K562 (cell line): Measurements from ENCODE around the gene GATA2. TPM values are rescaled to one million over a fixed set of nuclear protein-coding genes. Genes with fewer than 3 reads are reported as not detected.

ENCODE experiments used
- C11orf30 ChIP-seq: fragments of 450-650 bp; IDR thresholded peaks from 2 replicates; pipeline ENCODE4 v1.6.1; 2016; ENCODE audit warnings: low read depth, mild to moderate bottlenecking
- ZKSCAN1 ChIP-seq: fragments of 150-350 bp; IDR thresholded peaks from 2 replicates; pipeline ENCODE4 v1.6.1; 2016; ENCODE audit warnings: low read depth, low read length
- polyA plus RNA-seq, 8 experiments: library from polyadenylated mRNA; depleted of rRNA in 4 of 8; stranded (reverse) in 5 of 8; unstranded in 3 of 8; fragments of >200 nt; fragmentation: Nextera tagmentation in 2 of 8; fragmentation: Illumina TruSeq in 1 of 8; extraction: Ambion mirVana in 2 of 8; extraction: Trizol in 1 of 8; gene quantifications; 2 replicates each; pipeline versions ENCODE4 v1.2.1 to v1.2.3, GENCODE V29; 2011 to 2014; ENCODE audit warnings: inconsistent platforms in 1 of 8, missing spikeins in 1 of 8
- total RNA-seq, 7 experiments: library from RNA; depleted of rRNA in 6 of 7; stranded (reverse); fragments of >200 nt in 6 of 7; fragmentation: Illumina TruSeq in 2 of 7; extraction: Trizol in 2 of 7; gene quantifications; 2 replicates each; pipeline versions ENCODE4 v1.2.1 to v1.2.3, GENCODE V29; 2011 to 2021; ENCODE audit warnings: low replicate concordance in 1 of 7
- TF ChIP-seq, protein P1 (sequence below): fragments of 450-650 bp; formaldehyde crosslinking; IDR thresholded peaks from 2 replicates; pipeline ENCODE4 v1.4.0; 2020; ENCODE audit warnings: mild to moderate bottlenecking
- TF ChIP-seq, protein P2 (sequence below): fragments of 450-650 bp; IDR thresholded peaks from 2 replicates; pipeline ENCODE4 v1.6.1; 2016; ENCODE audit warnings: mild to moderate bottlenecking, moderate library complexity
- TF ChIP-seq, protein P3 (sequence below): fragments of 450-650 bp; IDR thresholded peaks from 2 replicates; pipeline ENCODE4 v1.6.1; 2017; ENCODE audit warnings: antibody characterized with exemption, mild to moderate bottlenecking
- TF ChIP-seq, protein P4 (sequence below), 2 experiments: IDR thresholded peaks; 2 replicates each; pipeline ENCODE4 v1.6.1; 2011; ENCODE audit warnings: borderline replicate concordance in 1 of 2, control low read depth in 1 of 2, low read depth in 1 of 2, low read length in 1 of 2, mild to moderate bottlenecking in 1 of 2, mixed read lengths in 1 of 2, moderate library complexity in 1 of 2; ENCODE audit not compliant: insufficient read depth in 1 of 2, insufficient read length in 1 of 2, poor library complexity in 1 of 2, severe bottlenecking in 1 of 2; ENCODE audit errors: extremely low read depth in 1 of 2

The GATA2 gene
- total and polyA plus RNA-seq, 9 of the 15 experiments (the other 6 are each of a cell fraction or from before 2014, with no cell fraction given): 8.5 to 218 (median 50.8) TPM

DNA sequence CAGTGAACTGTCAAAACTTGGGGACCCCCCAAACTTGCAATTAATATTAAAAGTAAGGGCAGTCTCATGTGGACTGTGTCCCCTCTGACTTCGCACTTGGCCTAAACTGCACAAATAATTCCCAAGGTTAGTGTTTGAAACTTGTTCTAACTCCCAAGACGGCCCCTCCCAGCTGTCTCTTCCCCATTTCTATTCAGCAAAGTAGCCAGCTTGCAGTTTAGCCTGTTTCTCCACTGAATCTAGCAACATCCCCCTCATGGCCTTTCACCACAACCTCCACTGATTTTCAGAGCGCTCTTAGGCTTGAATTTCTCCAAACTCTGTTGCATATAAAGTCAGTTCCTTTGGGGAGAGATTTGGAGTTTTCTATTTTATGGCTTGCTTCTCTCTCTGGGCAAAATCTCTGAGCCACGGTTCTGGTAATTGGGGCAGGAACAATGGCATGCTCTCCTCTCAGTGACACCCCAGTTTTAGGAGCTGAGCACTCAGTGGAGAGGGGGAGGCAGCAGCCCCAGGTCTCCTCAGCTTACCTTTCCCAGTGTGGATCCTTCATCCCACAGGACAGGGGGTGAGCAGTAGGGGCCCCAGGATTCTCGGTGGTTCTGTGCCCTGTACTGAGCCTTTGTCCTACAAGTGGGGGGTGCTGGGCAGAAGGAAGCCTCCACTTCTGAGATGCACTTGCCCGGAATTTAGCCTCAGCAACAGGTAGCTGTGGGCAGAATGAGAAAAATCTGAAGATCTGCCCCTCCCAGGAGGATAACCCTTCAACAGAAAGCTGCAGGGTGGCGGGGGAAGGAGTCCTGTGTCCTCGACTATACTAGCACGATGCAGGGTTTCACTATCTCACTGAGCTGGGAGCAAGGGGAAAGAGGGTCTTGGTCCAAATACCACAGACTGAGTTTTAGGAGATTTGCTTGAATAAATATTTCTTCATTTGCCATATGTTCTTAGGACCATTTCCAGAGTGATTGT is 39.3 kb upstream of the GATA2 start (continued):
- TF ChIP-seq, protein P1, sequence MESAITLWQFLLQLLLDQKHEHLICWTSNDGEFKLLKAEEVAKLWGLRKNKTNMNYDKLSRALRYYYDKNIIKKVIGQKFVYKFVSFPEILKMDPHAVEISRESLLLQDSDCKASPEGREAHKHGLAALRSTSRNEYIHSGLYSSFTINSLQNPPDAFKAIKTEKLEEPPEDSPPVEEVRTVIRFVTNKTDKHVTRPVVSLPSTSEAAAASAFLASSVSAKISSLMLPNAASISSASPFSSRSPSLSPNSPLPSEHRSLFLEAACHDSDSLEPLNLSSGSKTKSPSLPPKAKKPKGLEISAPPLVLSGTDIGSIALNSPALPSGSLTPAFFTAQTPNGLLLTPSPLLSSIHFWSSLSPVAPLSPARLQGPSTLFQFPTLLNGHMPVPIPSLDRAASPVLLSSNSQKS (CRISPR knock-in tag): no peak
- TF ChIP-seq, protein P2, sequence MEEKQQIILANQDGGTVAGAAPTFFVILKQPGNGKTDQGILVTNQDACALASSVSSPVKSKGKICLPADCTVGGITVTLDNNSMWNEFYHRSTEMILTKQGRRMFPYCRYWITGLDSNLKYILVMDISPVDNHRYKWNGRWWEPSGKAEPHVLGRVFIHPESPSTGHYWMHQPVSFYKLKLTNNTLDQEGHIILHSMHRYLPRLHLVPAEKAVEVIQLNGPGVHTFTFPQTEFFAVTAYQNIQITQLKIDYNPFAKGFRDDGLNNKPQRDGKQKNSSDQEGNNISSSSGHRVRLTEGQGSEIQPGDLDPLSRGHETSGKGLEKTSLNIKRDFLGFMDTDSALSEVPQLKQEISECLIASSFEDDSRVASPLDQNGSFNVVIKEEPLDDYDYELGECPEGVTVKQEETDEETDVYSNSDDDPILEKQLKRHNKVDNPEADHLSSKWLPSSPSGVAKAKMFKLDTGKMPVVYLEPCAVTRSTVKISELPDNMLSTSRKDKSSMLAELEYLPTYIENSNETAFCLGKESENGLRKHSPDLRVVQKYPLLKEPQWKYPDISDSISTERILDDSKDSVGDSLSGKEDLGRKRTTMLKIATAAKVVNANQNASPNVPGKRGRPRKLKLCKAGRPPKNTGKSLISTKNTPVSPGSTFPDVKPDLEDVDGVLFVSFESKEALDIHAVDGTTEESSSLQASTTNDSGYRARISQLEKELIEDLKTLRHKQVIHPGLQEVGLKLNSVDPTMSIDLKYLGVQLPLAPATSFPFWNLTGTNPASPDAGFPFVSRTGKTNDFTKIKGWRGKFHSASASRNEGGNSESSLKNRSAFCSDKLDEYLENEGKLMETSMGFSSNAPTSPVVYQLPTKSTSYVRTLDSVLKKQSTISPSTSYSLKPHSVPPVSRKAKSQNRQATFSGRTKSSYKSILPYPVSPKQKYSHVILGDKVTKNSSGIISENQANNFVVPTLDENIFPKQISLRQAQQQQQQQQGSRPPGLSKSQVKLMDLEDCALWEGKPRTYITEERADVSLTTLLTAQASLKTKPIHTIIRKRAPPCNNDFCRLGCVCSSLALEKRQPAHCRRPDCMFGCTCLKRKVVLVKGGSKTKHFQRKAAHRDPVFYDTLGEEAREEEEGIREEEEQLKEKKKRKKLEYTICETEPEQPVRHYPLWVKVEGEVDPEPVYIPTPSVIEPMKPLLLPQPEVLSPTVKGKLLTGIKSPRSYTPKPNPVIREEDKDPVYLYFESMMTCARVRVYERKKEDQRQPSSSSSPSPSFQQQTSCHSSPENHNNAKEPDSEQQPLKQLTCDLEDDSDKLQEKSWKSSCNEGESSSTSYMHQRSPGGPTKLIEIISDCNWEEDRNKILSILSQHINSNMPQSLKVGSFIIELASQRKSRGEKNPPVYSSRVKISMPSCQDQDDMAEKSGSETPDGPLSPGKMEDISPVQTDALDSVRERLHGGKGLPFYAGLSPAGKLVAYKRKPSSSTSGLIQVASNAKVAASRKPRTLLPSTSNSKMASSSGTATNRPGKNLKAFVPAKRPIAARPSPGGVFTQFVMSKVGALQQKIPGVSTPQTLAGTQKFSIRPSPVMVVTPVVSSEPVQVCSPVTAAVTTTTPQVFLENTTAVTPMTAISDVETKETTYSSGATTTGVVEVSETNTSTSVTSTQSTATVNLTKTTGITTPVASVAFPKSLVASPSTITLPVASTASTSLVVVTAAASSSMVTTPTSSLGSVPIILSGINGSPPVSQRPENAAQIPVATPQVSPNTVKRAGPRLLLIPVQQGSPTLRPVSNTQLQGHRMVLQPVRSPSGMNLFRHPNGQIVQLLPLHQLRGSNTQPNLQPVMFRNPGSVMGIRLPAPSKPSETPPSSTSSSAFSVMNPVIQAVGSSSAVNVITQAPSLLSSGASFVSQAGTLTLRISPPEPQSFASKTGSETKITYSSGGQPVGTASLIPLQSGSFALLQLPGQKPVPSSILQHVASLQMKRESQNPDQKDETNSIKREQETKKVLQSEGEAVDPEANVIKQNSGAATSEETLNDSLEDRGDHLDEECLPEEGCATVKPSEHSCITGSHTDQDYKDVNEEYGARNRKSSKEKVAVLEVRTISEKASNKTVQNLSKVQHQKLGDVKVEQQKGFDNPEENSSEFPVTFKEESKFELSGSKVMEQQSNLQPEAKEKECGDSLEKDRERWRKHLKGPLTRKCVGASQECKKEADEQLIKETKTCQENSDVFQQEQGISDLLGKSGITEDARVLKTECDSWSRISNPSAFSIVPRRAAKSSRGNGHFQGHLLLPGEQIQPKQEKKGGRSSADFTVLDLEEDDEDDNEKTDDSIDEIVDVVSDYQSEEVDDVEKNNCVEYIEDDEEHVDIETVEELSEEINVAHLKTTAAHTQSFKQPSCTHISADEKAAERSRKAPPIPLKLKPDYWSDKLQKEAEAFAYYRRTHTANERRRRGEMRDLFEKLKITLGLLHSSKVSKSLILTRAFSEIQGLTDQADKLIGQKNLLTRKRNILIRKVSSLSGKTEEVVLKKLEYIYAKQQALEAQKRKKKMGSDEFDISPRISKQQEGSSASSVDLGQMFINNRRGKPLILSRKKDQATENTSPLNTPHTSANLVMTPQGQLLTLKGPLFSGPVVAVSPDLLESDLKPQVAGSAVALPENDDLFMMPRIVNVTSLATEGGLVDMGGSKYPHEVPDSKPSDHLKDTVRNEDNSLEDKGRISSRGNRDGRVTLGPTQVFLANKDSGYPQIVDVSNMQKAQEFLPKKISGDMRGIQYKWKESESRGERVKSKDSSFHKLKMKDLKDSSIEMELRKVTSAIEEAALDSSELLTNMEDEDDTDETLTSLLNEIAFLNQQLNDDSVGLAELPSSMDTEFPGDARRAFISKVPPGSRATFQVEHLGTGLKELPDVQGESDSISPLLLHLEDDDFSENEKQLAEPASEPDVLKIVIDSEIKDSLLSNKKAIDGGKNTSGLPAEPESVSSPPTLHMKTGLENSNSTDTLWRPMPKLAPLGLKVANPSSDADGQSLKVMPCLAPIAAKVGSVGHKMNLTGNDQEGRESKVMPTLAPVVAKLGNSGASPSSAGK: peak; percentile 58
- TF ChIP-seq C11orf30 (peak; percentile 83), ZKSCAN1 (no peak)
- TF ChIP-seq, protein P3, sequence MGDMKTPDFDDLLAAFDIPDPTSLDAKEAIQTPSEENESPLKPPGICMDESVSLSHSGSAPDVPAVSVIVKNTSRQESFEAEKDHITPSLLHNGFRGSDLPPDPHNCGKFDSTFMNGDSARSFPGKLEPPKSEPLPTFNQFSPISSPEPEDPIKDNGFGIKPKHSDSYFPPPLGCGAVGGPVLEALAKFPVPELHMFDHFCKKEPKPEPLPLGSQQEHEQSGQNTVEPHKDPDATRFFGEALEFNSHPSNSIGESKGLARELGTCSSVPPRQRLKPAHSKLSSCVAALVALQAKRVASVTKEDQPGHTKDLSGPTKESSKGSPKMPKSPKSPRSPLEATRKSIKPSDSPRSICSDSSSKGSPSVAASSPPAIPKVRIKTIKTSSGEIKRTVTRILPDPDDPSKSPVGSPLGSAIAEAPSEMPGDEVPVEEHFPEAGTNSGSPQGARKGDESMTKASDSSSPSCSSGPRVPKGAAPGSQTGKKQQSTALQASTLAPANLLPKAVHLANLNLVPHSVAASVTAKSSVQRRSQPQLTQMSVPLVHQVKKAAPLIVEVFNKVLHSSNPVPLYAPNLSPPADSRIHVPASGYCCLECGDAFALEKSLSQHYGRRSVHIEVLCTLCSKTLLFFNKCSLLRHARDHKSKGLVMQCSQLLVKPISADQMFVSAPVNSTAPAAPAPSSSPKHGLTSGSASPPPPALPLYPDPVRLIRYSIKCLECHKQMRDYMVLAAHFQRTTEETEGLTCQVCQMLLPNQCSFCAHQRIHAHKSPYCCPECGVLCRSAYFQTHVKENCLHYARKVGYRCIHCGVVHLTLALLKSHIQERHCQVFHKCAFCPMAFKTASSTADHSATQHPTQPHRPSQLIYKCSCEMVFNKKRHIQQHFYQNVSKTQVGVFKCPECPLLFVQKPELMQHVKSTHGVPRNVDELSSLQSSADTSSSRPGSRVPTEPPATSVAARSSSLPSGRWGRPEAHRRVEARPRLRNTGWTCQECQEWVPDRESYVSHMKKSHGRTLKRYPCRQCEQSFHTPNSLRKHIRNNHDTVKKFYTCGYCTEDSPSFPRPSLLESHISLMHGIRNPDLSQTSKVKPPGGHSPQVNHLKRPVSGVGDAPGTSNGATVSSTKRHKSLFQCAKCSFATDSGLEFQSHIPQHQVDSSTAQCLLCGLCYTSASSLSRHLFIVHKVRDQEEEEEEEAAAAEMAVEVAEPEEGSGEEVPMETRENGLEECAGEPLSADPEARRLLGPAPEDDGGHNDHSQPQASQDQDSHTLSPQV: 0 out of 2 replicates have a peak, but pooled peaks have one; percentile 39
- TF ChIP-seq, protein P4, sequence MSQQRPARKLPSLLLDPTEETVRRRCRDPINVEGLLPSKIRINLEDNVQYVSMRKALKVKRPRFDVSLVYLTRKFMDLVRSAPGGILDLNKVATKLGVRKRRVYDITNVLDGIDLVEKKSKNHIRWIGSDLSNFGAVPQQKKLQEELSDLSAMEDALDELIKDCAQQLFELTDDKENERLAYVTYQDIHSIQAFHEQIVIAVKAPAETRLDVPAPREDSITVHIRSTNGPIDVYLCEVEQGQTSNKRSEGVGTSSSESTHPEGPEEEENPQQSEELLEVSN (IDR thresholded peaks at IDR 0.05; ENCODE audit: borderline replicate concordance in 1 of 2, extremely low read depth in 1 of 2, insufficient read depth in 1 of 2, insufficient read length in 1 of 2, low read depth in 1 of 2, low read length in 1 of 2, poor library complexity in 1 of 2, severe bottlenecking in 1 of 2): peak in 1 of 2 experiments; percentile 50
